Measurements from ENCODE around the gene OGT. TPM values are rescaled to one million over a fixed set of nuclear protein-coding genes. Genes with fewer than 3 reads are reported as not detected.
"Not testable (repeated sequence)": the region's sequence is repeated elsewhere in the genome, so short reads cannot be mapped to it uniquely, and the experiment has no call there.

OGT gene
- total RNA-seq, 5 donors from 2014 or later (not counting 1 experiment from before 2014, with no cell fraction given) = 438 to 548 (median 460) TPM

GRCh38 chrX:71563921-71564320 lies 31.0 kb downstream of the OGT start:
- Histone ChIP-seq H3K27ac (ENCODE audit: low read length) (no peak overlapping the region), H3K4me3 (ENCODE audit: control insufficient read depth in 1 of 2, extremely low read depth in 1 of 2, low read length in 1 of 2) (no peak overlapping the region), H3K27me3 (replicated peaks in 1 of 2; ENCODE audit: control insufficient read depth in 2 of 2, extremely low read depth in 1 of 2, insufficient read depth in 2 of 2, low read length in 1 of 2) (no peaks in the 10 kb centered on the region), H3K4me1 (ENCODE audit: control insufficient read depth in 1 of 2, extremely low read depth in 1 of 2, insufficient read depth in 2 of 2, low read length in 2 of 2) (no peaks in the 10 kb centered on the region), H3K36me3 (ENCODE audit: control insufficient read depth in 2 of 2, extremely low read depth in 1 of 2, insufficient read depth in 1 of 2, low read length in 1 of 2) (peaks cover 2 to 86% of the 10 kb centered on the region in 2 donors), H3K9me3 (no peaks in the 10 kb centered on the region)
- H3K9me3 Mint-ChIP-seq = no peaks in the 10 kb centered on the region
- peaks cover 0 to 7% of the 10 kb centered on the region in 2 donors for H3K27me3 Mint-ChIP-seq
- DNase-seq (no peak), ATAC-seq (replicated peaks in 1 of 4) (peak in 1 of 4 experiments; percentile 46)
- H3K36me3 Mint-ChIP-seq = peaks cover 27% of the 10 kb centered on the region
- ChIA-PET CTCF (interaction anchor here (0.5 to 1.1 kb wide), 4 partner anchors 25 to 133 kb away, joined by 3 read pairs; no protein-coding TSS in a partner anchor), POLR2A (interaction anchor here (0.5 to 0.6 kb wide), 3 partner anchors 29 to 452 kb away, joined by 3 to 8 read pairs (median 4); partner anchors contain the start of gene IL2RG (in 1 of the 2))
- H3K4me3 Mint-ChIP-seq = no peak overlapping the region
- H3K27ac Mint-ChIP-seq = peak overlapping the region in 1 of 2 donors; percentile 37
- H3K4me1 Mint-ChIP-seq = peaks cover 1 to 4% (median 3%) of the 10 kb centered on the region in 3 donors
- 40% methylated on average over 1 of the region's 1 CpG for WGBS (ENCODE audit: insufficient coverage)

GRCh38 chrX:71565474-71566041 lies 32.7 kb downstream of the OGT start:
- POLR2A ChIA-PET = interaction anchor here (0.6 kb wide), 3 partner anchors 10 to 147 kb away, joined by 3 to 7 read pairs (median 3); no protein-coding TSS in a partner anchor

GRCh38 chrX:71571390-71571789 lies 38.5 kb downstream of the OGT start:
- H3K9me3 ChIP-seq; CTCF ChIA-PET; H3K27me3 ChIP-seq (replicated peaks in 1 of 2; ENCODE audit: control insufficient read depth in 2 of 2, extremely low read depth in 1 of 2, insufficient read depth in 2 of 2, low read length in 1 of 2); H3K27me3 Mint-ChIP-seq; POLR2A ChIA-PET; DNase-seq; H3K4me3 Mint-ChIP-seq; H3K4me3 ChIP-seq (ENCODE audit: control insufficient read depth in 1 of 2, extremely low read depth in 1 of 2, low read length in 1 of 2); H3K9me3 Mint-ChIP-seq; ATAC-seq (replicated peaks in 1 of 4); H3K27ac ChIP-seq (ENCODE audit: low read length); H3K4me1 ChIP-seq (ENCODE audit: control insufficient read depth in 1 of 2, extremely low read depth in 1 of 2, insufficient read depth in 2 of 2, low read length in 2 of 2); H3K4me1 Mint-ChIP-seq; H3K27ac Mint-ChIP-seq: not testable (repeated sequence)
- H3K36me3 Mint-ChIP-seq = peaks cover 25% of the 10 kb centered on the region
- peaks cover 0 to 66% of the 10 kb centered on the region in 2 donors for H3K36me3 ChIP-seq (ENCODE audit: control insufficient read depth in 2 of 2, extremely low read depth in 1 of 2, insufficient read depth in 1 of 2, low read length in 1 of 2)
- no CpG with 5 or more reads among the region's 8 CpGs for WGBS (ENCODE audit: insufficient coverage)

More at GRCh38 chrX:71565474-71566041, 32.7 kb downstream of the OGT start:
- Histone ChIP-seq H3K4me1 (ENCODE audit: control insufficient read depth in 1 of 2, extremely low read depth in 1 of 2, insufficient read depth in 2 of 2, low read length in 2 of 2) (no peaks in the 10 kb centered on the region), H3K9me3 (no peaks in the 10 kb centered on the region), H3K27me3 (replicated peaks in 1 of 2; ENCODE audit: control insufficient read depth in 2 of 2, extremely low read depth in 1 of 2, insufficient read depth in 2 of 2, low read length in 1 of 2) (no peaks in the 10 kb centered on the region), H3K27ac (ENCODE audit: low read length) (no peak overlapping the region), H3K36me3 (ENCODE audit: control insufficient read depth in 2 of 2, extremely low read depth in 1 of 2, insufficient read depth in 1 of 2, low read length in 1 of 2) (peaks cover 2 to 76% of the 10 kb centered on the region in 2 donors), H3K4me3 (ENCODE audit: control insufficient read depth in 1 of 2, extremely low read depth in 1 of 2, low read length in 1 of 2) (no peak overlapping the region)
- Mint-ChIP-seq H3K4me1 (peaks cover 1 to 4% (median 3%) of the 10 kb centered on the region in 3 donors), H3K9me3 (no peaks in the 10 kb centered on the region), H3K4me3 (no peak overlapping the region), H3K36me3 (peaks cover 29% of the 10 kb centered on the region), H3K27me3 (peaks cover 0 to 4% of the 10 kb centered on the region in 2 donors), H3K27ac (no peak overlapping the region)
- 90% methylated on average over 3 of the region's 9 CpGs for WGBS (ENCODE audit: insufficient coverage)
- DNase-seq (no peak), ATAC-seq (replicated peaks in 1 of 4) (no peak)
- CTCF ChIA-PET = no interaction called here

GRCh38 chrX:71573590-71573989 lies 40.7 kb downstream of the OGT start:
- no peak overlapping the region for H3K4me3 ChIP-seq (ENCODE audit: control insufficient read depth in 1 of 2, extremely low read depth in 1 of 2, low read length in 1 of 2)
- no peaks in the 10 kb centered on the region for H3K9me3 ChIP-seq
- CTCF ChIA-PET = no interaction called here
- WGBS (ENCODE audit: insufficient coverage) = no CpG with 5 or more reads among the region's 2 CpGs
- peak overlapping the region in 1 of 2 donors; percentile 1 for H3K27ac Mint-ChIP-seq
- H3K4me3 Mint-ChIP-seq = peak overlapping the region in 1 of 3 donors; percentile 24
- peaks cover 0 to 61% of the 10 kb centered on the region in 2 donors for H3K36me3 ChIP-seq (ENCODE audit: control insufficient read depth in 2 of 2, extremely low read depth in 1 of 2, insufficient read depth in 1 of 2, low read length in 1 of 2)
- no peak for ATAC-seq (replicated peaks in 1 of 4)
- peaks cover 0 to 3% of the 10 kb centered on the region in 2 donors for H3K27me3 Mint-ChIP-seq
- H3K36me3 Mint-ChIP-seq = peaks cover 24% of the 10 kb centered on the region
- H3K9me3 Mint-ChIP-seq = no peaks in the 10 kb centered on the region
- H3K4me1 Mint-ChIP-seq = peaks cover 0 to 6% (median 0%) of the 10 kb centered on the region in 3 donors
- POLR2A ChIA-PET = interaction anchor here in 1 of 2 donors (0.6 kb wide), 1 partner anchor 21 kb away, joined by 4 read pairs; no protein-coding TSS in a partner anchor
- H3K27me3 ChIP-seq (replicated peaks in 1 of 2; ENCODE audit: control insufficient read depth in 2 of 2, extremely low read depth in 1 of 2, insufficient read depth in 2 of 2, low read length in 1 of 2) = no peaks in the 10 kb centered on the region
- no peak overlapping the region for H3K27ac ChIP-seq (ENCODE audit: low read length)
- DNase-seq = no peak
- H3K4me1 ChIP-seq (ENCODE audit: control insufficient read depth in 1 of 2, extremely low read depth in 1 of 2, insufficient read depth in 2 of 2, low read length in 2 of 2) = peaks cover 0 to 3% of the 10 kb centered on the region in 2 experiments

- H3K4me1 Mint-ChIP-seq = peaks cover 0 to 6% (median 0%) of the 10 kb centered on the region in 3 donors
- Histone ChIP-seq H3K4me1 (ENCODE audit: control insufficient read depth in 1 of 2, extremely low read depth in 1 of 2, insufficient read depth in 2 of 2, low read length in 2 of 2) (peaks cover 0 to 11% of the 10 kb centered on the region in 2 experiments), H3K36me3 (ENCODE audit: control insufficient read depth in 2 of 2, extremely low read depth in 1 of 2, insufficient read depth in 1 of 2, low read length in 1 of 2) (peaks cover 0 to 43% of the 10 kb centered on the region in 2 donors), H3K4me3 (ENCODE audit: control insufficient read depth in 1 of 2, extremely low read depth in 1 of 2, low read length in 1 of 2) (no peak overlapping the region), H3K27me3 (replicated peaks in 1 of 2; ENCODE audit: control insufficient read depth in 2 of 2, extremely low read depth in 1 of 2, insufficient read depth in 2 of 2, low read length in 1 of 2) (no peaks in the 10 kb centered on the region), H3K9me3 (no peaks in the 10 kb centered on the region), H3K27ac (ENCODE audit: low read length) (no peak overlapping the region)
- H3K27me3 Mint-ChIP-seq = peaks cover 0 to 1% of the 10 kb centered on the region in 2 donors
- no peak overlapping the region for H3K4me3 Mint-ChIP-seq
- DNase-seq (no peak), ATAC-seq (replicated peaks in 1 of 4) (no peak)
- H3K9me3 Mint-ChIP-seq = no peaks in the 10 kb centered on the region
- ChIA-PET POLR2A (no interaction called here), CTCF (no interaction called here)
- H3K27ac Mint-ChIP-seq = no peak overlapping the region
- 100% methylated on average over 3 of the region's 24 CpGs for WGBS (ENCODE audit: insufficient coverage)
- H3K36me3 Mint-ChIP-seq = peaks cover 22% of the 10 kb centered on the region
Observed at GRCh38 chrX:71577682-71578081, 44.8 kb downstream of the OGT start.

- Mint-ChIP-seq H3K36me3 (peaks cover 17% of the 10 kb centered on the region), H3K9me3 (no peaks in the 10 kb centered on the region), H3K27me3 (peaks cover 0 to 3% of the 10 kb centered on the region in 2 donors), H3K4me3 (no peak within 1 kb of the TSS), H3K27ac (peak within 1 kb of the TSS in 1 of 2 donors; percentile 45), H3K4me1 (peaks cover 0 to 3% (median 0%) of the 10 kb centered on the region in 3 donors)
- POLR2A ChIA-PET = no interaction called here
- Histone ChIP-seq H3K9me3 (no peaks in the 10 kb centered on the region), H3K4me1 (ENCODE audit: control insufficient read depth in 1 of 2, extremely low read depth in 1 of 2, insufficient read depth in 2 of 2, low read length in 2 of 2) (peaks cover 0 to 11% of the 10 kb centered on the region in 2 experiments), H3K4me3 (ENCODE audit: control insufficient read depth in 1 of 2, extremely low read depth in 1 of 2, low read length in 1 of 2) (no peak within 1 kb of the TSS), H3K27me3 (replicated peaks in 1 of 2; ENCODE audit: control insufficient read depth in 2 of 2, extremely low read depth in 1 of 2, insufficient read depth in 2 of 2, low read length in 1 of 2) (no peaks in the 10 kb centered on the region), H3K27ac (ENCODE audit: low read length) (no peak within 1 kb of the TSS), H3K36me3 (ENCODE audit: control insufficient read depth in 2 of 2, extremely low read depth in 1 of 2, insufficient read depth in 1 of 2, low read length in 1 of 2) (peaks cover 0 to 36% of the 10 kb centered on the region in 2 donors)
- 96% methylated on average over 16 of the region's 48 CpGs for WGBS (ENCODE audit: insufficient coverage)
- CTCF ChIA-PET = no interaction called here
- DNase-seq (peak in 3 of 35 experiments; percentile 0 to 9 (median 1)), ATAC-seq (replicated peaks in 1 of 4) (peak in 1 of 4 experiments; percentile 10)
Observed at GRCh38 chrX:71578253-71579135, 45.6 kb downstream of the OGT start, which contains the start of gene GCNA. GCNA (plus strand) TSS chrX:71578437; CDS start chrX:71580822, 2,385 bp downstream.

Measured in T-cell (primary cell).